ENCODE data around the gene CD53. TPM values are rescaled to one million over a fixed set of nuclear protein-coding genes. Genes with fewer than 3 reads are reported as not detected.

The CD53 gene
- total and polyA plus RNA-seq, 2 experiments from 2014 or later: 0.79 to 1.4 TPM

DNA sequence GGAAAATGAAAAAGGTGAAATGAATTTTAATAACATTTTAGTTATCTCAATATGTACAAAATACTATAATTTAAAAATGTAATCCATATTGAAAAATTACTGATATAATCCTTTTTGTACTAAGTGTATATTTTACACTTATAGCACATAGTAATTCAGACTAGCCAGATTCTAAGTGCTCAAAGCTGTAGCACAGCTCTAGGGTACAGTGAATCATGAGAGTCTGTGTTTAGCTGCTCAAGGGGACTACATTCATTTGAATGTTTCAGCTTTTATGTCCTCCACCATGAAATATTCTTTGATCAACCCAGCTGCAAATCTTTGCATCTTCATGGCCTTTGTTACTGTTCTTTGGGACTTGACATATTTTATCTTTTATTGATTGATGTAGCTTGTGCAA is 15.7 kb downstream of the CD53 start:
- H3K27me3 ChIP-seq: no peaks in the 10 kb centered on the region
- H3K9me2 ChIP-seq (replicated peaks; ENCODE audit: insufficient read depth): no peaks in the 10 kb centered on the region
- H3K27ac ChIP-seq: no peak overlapping the region
- no peaks in the 10 kb centered on the region for H3K4me1 ChIP-seq (ENCODE audit: insufficient read depth)
- H3K4me3 ChIP-seq: no peak overlapping the region
- H3K36me3 ChIP-seq (replicated peaks; ENCODE audit: insufficient read depth, low read depth): no peaks in the 10 kb centered on the region
- no peaks in the 10 kb centered on the region for H4K20me1 ChIP-seq (ENCODE audit: insufficient read depth, poor library complexity, severe bottlenecking)
- no peaks in the 10 kb centered on the region for H3K79me2 ChIP-seq
- TF ChIP-seq, protein P1, sequence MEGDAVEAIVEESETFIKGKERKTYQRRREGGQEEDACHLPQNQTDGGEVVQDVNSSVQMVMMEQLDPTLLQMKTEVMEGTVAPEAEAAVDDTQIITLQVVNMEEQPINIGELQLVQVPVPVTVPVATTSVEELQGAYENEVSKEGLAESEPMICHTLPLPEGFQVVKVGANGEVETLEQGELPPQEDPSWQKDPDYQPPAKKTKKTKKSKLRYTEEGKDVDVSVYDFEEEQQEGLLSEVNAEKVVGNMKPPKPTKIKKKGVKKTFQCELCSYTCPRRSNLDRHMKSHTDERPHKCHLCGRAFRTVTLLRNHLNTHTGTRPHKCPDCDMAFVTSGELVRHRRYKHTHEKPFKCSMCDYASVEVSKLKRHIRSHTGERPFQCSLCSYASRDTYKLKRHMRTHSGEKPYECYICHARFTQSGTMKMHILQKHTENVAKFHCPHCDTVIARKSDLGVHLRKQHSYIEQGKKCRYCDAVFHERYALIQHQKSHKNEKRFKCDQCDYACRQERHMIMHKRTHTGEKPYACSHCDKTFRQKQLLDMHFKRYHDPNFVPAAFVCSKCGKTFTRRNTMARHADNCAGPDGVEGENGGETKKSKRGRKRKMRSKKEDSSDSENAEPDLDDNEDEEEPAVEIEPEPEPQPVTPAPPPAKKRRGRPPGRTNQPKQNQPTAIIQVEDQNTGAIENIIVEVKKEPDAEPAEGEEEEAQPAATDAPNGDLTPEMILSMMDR (IDR thresholded peaks at IDR 0.05; ENCODE audit: poor library complexity): no peak
- TF ChIP-seq EZH2phosphoT487 (IDR thresholded peaks at IDR 0.05; ENCODE audit: low read depth, severe bottlenecking, unreplicated experiment) (no peak), EZH2 (IDR thresholded peaks at IDR 0.05; ENCODE audit: borderline replicate concordance) (no peak)
- no peaks in the 10 kb centered on the region for H3K9me3 ChIP-seq (ENCODE audit: low read depth)
- no peak overlapping the region for H2AFZ ChIP-seq
- no peak for DNase-seq (ENCODE audit: low spot score)
- no peak overlapping the region for H3K4me2 ChIP-seq

DNA sequence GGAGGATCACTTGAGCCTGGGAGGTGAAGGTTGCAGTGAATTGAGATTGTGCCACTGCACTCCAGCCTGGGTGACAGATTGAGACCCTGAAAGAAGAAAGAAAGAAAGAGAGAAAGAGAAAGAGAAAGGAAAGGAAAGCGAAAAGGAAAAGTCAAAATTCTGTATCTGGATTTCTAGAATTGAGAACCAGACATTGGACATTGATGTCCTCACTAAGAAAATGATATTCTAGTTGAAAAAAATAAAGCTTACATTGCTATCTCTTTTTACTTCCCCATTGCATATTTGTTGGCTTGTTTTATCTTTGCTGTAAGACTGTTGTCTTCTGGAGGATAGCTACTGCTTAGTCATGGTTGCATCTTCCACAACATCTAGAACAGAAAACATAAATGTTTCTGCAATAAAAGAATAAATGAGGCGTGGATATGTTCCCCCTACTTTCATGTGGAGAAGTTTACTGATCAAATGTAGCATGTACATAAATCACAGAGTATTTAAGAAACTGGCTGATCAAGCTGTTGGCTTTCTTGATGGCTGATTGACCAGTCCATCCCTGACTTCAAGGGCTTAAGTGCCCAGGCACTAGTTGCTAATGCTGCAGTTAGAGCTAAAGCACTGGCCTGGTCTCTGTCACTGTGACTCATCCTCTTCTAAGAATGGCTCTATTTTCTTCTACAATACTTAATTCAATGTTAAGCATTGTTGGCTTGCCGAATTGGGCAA is 17.7 kb downstream of the CD53 start:
- Histone ChIP-seq H4K20me1 (ENCODE audit: insufficient read depth, poor library complexity, severe bottlenecking) (no peaks in the 10 kb centered on the region), H3K27ac (no peak overlapping the region), H3K36me3 (replicated peaks; ENCODE audit: insufficient read depth, low read depth) (no peaks in the 10 kb centered on the region), H3K4me2 (no peak overlapping the region), H3K9me3 (ENCODE audit: low read depth) (no peaks in the 10 kb centered on the region), H2AFZ (no peak overlapping the region), H3K9me2 (replicated peaks; ENCODE audit: insufficient read depth) (no peaks in the 10 kb centered on the region), H3K27me3 (no peaks in the 10 kb centered on the region), H3K79me2 (no peaks in the 10 kb centered on the region), H3K4me1 (ENCODE audit: insufficient read depth) (no peaks in the 10 kb centered on the region), H3K4me3 (no peak overlapping the region)
- TF ChIP-seq, protein P1 (IDR thresholded peaks at IDR 0.05; ENCODE audit: poor library complexity): no peak
- no peak for TF ChIP-seq EZH2 (IDR thresholded peaks at IDR 0.05; ENCODE audit: borderline replicate concordance)
- no peak for TF ChIP-seq EZH2phosphoT487 (IDR thresholded peaks at IDR 0.05; ENCODE audit: low read depth, severe bottlenecking, unreplicated experiment)
- DNase-seq (ENCODE audit: low spot score): no peak
- WGBS (ENCODE audit: low lambda C conversion rate, missing lambda C conversion rate): 83% methylated on average over 3 of the region's 3 CpGs

DNA sequence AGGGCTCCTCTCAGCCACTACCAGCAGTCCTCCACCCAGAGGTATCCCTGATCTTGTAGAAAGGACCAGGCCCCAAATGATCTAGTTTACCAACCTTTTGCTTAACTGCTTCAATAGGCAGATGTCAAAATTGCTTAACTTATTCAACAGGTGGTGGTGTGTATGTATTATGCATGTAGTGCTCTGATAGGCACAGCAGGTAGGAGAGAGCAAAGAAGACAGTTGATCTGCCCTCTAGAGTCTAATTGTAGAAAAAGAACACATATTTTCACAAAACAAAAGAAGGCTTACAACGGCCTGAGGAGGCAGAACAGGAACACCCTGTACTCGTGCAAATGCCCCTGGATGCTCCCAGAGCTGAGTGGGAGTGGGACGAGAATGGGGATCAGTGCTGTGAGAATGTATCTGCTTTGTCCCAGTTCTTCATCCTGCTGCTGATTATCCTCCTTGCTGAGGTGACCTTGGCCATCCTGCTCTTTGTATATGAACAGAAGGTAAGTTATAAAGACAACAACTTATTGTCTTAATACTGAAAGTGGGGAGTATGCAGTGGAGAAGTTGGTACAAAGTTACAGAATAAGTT is 21.1 kb downstream of the CD53 start:
- no peak overlapping the region for H2AFZ ChIP-seq
- DNase-seq (ENCODE audit: low spot score): no peak
- no peaks in the 10 kb centered on the region for H3K79me2 ChIP-seq
- no peaks in the 10 kb centered on the region for H3K9me2 ChIP-seq (replicated peaks; ENCODE audit: insufficient read depth)
- no peaks in the 10 kb centered on the region for H3K36me3 ChIP-seq (replicated peaks; ENCODE audit: insufficient read depth, low read depth)
- H4K20me1 ChIP-seq (ENCODE audit: insufficient read depth, poor library complexity, severe bottlenecking): no peaks in the 10 kb centered on the region
- no peaks in the 10 kb centered on the region for H3K27me3 ChIP-seq
- 43% methylated on average over 3 of the region's 3 CpGs for WGBS (ENCODE audit: low lambda C conversion rate, missing lambda C conversion rate)
- H3K27ac ChIP-seq: no peak overlapping the region
- H3K4me2 ChIP-seq: no peak overlapping the region
- no peak overlapping the region for H3K4me3 ChIP-seq
- TF ChIP-seq, protein P1 (IDR thresholded peaks at IDR 0.05; ENCODE audit: poor library complexity): no peak
- no peaks in the 10 kb centered on the region for H3K4me1 ChIP-seq (ENCODE audit: insufficient read depth)
- no peaks in the 10 kb centered on the region for H3K9me3 ChIP-seq (ENCODE audit: low read depth)
